Neural cell (in vitro differentiated cells): ENCODE data around the gene GAS7. TPM values are rescaled to one million over a fixed set of nuclear protein-coding genes. Genes with fewer than 3 reads are reported as not detected.

ENCODE experiments used
- H2AFZ ChIP-seq: fragments of 200-600, 300-800 bp; sonication (generic), shearing (Covaris generic); 2 replicates; pipeline ENCODE4 v1.6.0; 2014; ENCODE audit warnings: low read depth, mild to moderate bottlenecking, antibody characterized with exemption, low read length, moderate library complexity
- H3F3A ChIP-seq: fragments of 200-600 bp; shearing (Covaris generic); 2 replicates; pipeline ENCODE4 v1.6.1; 2016; ENCODE audit warnings: mild to moderate bottlenecking, moderate library complexity, mixed read lengths, antibody characterized with exemption, low read length; ENCODE audit not compliant: insufficient read depth, poor library complexity, severe bottlenecking
- H3K27ac ChIP-seq: fragments of 200-600, 300-800 bp; sonication (generic), shearing (Covaris generic); 2 replicates; pipeline ENCODE4 v1.5.1; 2014; ENCODE audit warnings: mild to moderate bottlenecking, low read length, moderate library complexity
- H3K27me3 ChIP-seq: fragments of 300-800, 200-600 bp; sonication (generic), shearing (Covaris generic); 2 replicates; pipeline ENCODE4 v1.6.0; 2014; ENCODE audit warnings: mild to moderate bottlenecking, low read depth, low read length, moderate library complexity; ENCODE audit not compliant: insufficient read depth
- H3K36me3 ChIP-seq: fragments of 300-800, 200-600 bp; sonication (generic), shearing (Covaris generic); 2 replicates; pipeline ENCODE4 v1.5.1; 2014; ENCODE audit warnings: mild to moderate bottlenecking, antibody characterized with exemption, low read length, moderate library complexity; ENCODE audit not compliant: insufficient read depth
- H3K4me2 ChIP-seq: fragments of 300-800, 200-600 bp; sonication (generic), shearing (Covaris generic); 2 replicates; pipeline ENCODE4 v1.6.0; 2014; ENCODE audit warnings: mild to moderate bottlenecking, low read length
- H3K4me3 ChIP-seq: fragments of 300-800, 200-600 bp; sonication (generic), shearing (Covaris generic); 2 replicates; pipeline ENCODE4 v1.5.1; 2014; ENCODE audit warnings: mild to moderate bottlenecking, low read length, moderate library complexity
- H3K79me2 ChIP-seq: fragments of 200-600 bp; shearing (Covaris generic); replicated peaks from 2 replicates; pipeline ENCODE4 v1.6.0; 2014; ENCODE audit warnings: mild to moderate bottlenecking, low read length, moderate library complexity; ENCODE audit not compliant: insufficient read depth
- H3K9ac ChIP-seq: fragments of 300-800, 200-600 bp; sonication (generic), shearing (Covaris generic); 2 replicates; pipeline ENCODE4 v1.6.1; 2016; ENCODE audit warnings: mild to moderate bottlenecking, low read length, mixed read lengths
- H3K9me2 ChIP-seq: fragments of 200-600 bp; shearing (Covaris generic); 2 replicates; pipeline ENCODE4 v1.6.1; 2016; ENCODE audit warnings: mild to moderate bottlenecking, low read length, mixed read lengths; ENCODE audit not compliant: insufficient read depth
- H3K9me3 ChIP-seq: fragments of 200-600, 300-800 bp; sonication (generic), shearing (Covaris generic); 2 replicates; pipeline ENCODE4 v1.6.1; 2016; ENCODE audit warnings: mild to moderate bottlenecking, mixed run types, low read length, moderate library complexity, mixed read lengths
- H4K20me1 ChIP-seq: fragments of 200-600 bp; shearing (Covaris generic); 2 replicates; pipeline ENCODE4 v1.6.1; 2016; ENCODE audit warnings: mild to moderate bottlenecking, mixed run types; ENCODE audit not compliant: insufficient read depth
- CTCF ChIP-seq: fragments of 450-650 bp; IDR thresholded peaks from 2 replicates; pipeline ENCODE4 v1.5.1; 2014; ENCODE audit warnings: antibody characterized with exemption, mild to moderate bottlenecking, moderate library complexity; ENCODE audit not compliant: poor library complexity, severe bottlenecking
- EP300 ChIP-seq: fragments of 450-650 bp; conservative IDR thresholded peaks from 2 replicates; pipeline ENCODE4 v1.6.1; 2014; ENCODE audit warnings: antibody characterized with exemption, mild to moderate bottlenecking, moderate library complexity; ENCODE audit not compliant: poor library complexity, severe bottlenecking
- EZH2 ChIP-seq: fragments of 200-600, 300-800 bp; shearing (Covaris generic), sonication (generic); IDR thresholded peaks from 2 replicates; pipeline ENCODE4 v1.6.1; 2014; ENCODE audit warnings: antibody characterized with exemption, low read length, borderline replicate concordance, mild to moderate bottlenecking; ENCODE audit not compliant: insufficient read depth, poor library complexity, severe bottlenecking
- MXI1 ChIP-seq: fragments of 450-650 bp; conservative IDR thresholded peaks from 2 replicates; pipeline ENCODE4 v1.6.1; 2014; ENCODE audit warnings: antibody characterized with exemption, mild to moderate bottlenecking; ENCODE audit not compliant: poor library complexity, severe bottlenecking
- POLR2AphosphoS5 ChIP-seq: IDR thresholded peaks from 2 replicates; pipeline ENCODE4 v1.6.1; 2012
- SMC3 ChIP-seq: fragments of 450-650 bp; conservative IDR thresholded peaks from 2 replicates; pipeline ENCODE4 v1.6.1; 2014; ENCODE audit warnings: antibody characterized with exemption, mild to moderate bottlenecking, moderate library complexity; ENCODE audit not compliant: poor library complexity
- TAF1 ChIP-seq: IDR thresholded peaks from 2 replicates; pipeline ENCODE4 v1.6.1; 2012; ENCODE audit warnings: low read depth
- polyA plus RNA-seq: library from polyadenylated mRNA; depleted of rRNA; stranded (reverse); fragments of >200 nt; gene quantifications from 2 replicates; pipeline ENCODE4 v1.2.3, GENCODE V29; 2014
- TF ChIP-seq, protein P1 (sequence below): IDR thresholded peaks from 2 replicates; pipeline ENCODE4 v1.6.1; 2012; ENCODE audit warnings: borderline replicate concordance

GAS7 gene
- polyA plus RNA-seq, 1 donor from 2014 or later = 23.6 TPM

DNA sequence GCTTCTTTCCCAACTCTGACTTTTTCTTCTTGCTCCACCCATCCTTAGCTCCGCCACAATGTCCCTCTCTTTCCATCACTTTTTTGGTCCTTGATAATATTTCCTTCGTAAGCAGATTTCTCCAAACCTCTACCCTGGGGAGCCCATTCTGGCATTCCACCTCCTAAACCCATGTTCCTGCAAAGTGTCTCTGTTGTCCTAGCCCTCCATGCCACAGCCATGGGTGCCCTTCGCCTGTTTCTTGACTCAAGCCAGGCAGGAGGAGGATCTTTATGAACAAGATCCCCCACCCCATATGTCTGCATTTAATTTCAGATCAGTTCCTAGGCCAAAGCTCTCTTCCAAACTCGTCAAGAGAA, 42.4 kb downstream of the GAS7 start:
- no peak overlapping the region for H3K27ac ChIP-seq
- H3K27me3 ChIP-seq = no peaks in the 10 kb centered on the region
- no peaks in the 10 kb centered on the region for H3K36me3 ChIP-seq
- H3K4me3 ChIP-seq = no peak overlapping the region
- H3K9me2 ChIP-seq = no peaks in the 10 kb centered on the region
- no peak overlapping the region for H2AFZ ChIP-seq
- H3F3A ChIP-seq = no peaks in the 10 kb centered on the region
- no peak overlapping the region for H3K9ac ChIP-seq
- TF ChIP-seq EZH2 = no peak
- H3K4me2 ChIP-seq = no peak overlapping the region
- no peaks in the 10 kb centered on the region for H3K79me2 ChIP-seq
- no peaks in the 10 kb centered on the region for H3K9me3 ChIP-seq
- no peaks in the 10 kb centered on the region for H4K20me1 ChIP-seq

- Histone ChIP-seq H3K4me2 (no peak overlapping the region), H3K27me3 (no peaks in the 10 kb centered on the region), H4K20me1 (no peaks in the 10 kb centered on the region), H3K9ac (no peak overlapping the region), H3F3A (no peaks in the 10 kb centered on the region), H3K79me2 (no peaks in the 10 kb centered on the region), H3K9me2 (no peaks in the 10 kb centered on the region), H3K36me3 (no peaks in the 10 kb centered on the region), H2AFZ (no peak overlapping the region), H3K9me3 (no peaks in the 10 kb centered on the region), H3K4me3 (no peak overlapping the region), H3K27ac (no peak overlapping the region)
- TF ChIP-seq MXI1 (no peak), EP300 (no peak), TAF1 (no peak), POLR2AphosphoS5 (no peak), EZH2 (no peak), CTCF (no peak), SMC3 (no peak)
- TF ChIP-seq, protein P1, sequence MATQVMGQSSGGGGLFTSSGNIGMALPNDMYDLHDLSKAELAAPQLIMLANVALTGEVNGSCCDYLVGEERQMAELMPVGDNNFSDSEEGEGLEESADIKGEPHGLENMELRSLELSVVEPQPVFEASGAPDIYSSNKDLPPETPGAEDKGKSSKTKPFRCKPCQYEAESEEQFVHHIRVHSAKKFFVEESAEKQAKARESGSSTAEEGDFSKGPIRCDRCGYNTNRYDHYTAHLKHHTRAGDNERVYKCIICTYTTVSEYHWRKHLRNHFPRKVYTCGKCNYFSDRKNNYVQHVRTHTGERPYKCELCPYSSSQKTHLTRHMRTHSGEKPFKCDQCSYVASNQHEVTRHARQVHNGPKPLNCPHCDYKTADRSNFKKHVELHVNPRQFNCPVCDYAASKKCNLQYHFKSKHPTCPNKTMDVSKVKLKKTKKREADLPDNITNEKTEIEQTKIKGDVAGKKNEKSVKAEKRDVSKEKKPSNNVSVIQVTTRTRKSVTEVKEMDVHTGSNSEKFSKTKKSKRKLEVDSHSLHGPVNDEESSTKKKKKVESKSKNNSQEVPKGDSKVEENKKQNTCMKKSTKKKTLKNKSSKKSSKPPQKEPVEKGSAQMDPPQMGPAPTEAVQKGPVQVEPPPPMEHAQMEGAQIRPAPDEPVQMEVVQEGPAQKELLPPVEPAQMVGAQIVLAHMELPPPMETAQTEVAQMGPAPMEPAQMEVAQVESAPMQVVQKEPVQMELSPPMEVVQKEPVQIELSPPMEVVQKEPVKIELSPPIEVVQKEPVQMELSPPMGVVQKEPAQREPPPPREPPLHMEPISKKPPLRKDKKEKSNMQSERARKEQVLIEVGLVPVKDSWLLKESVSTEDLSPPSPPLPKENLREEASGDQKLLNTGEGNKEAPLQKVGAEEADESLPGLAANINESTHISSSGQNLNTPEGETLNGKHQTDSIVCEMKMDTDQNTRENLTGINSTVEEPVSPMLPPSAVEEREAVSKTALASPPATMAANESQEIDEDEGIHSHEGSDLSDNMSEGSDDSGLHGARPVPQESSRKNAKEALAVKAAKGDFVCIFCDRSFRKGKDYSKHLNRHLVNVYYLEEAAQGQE = no peak
Observed at GRCh38 chr17:10155371-10156076, 42.9 kb downstream of the GAS7 start.
